ENCODE results near the gene GPRC5B. TPM values are rescaled to one million over a fixed set of nuclear protein-coding genes. Genes with fewer than 3 reads are reported as not detected.

Gene GPRC5B
- total RNA-seq, 1 experiment from 2014 or later = 62.0 TPM

GRCh38 chr16:19868421-19868820 lies 16.2 kb downstream of the GPRC5B start:
- CTCF ChIA-PET = no interaction called here
- POLR2A ChIA-PET (ENCODE audit: unreplicated experiment) = no interaction called here

GRCh38 chr16:19864566-19864965 lies 20.1 kb downstream of the GPRC5B start:
- H3K4me1 ChIP-seq (replicated peaks; ENCODE audit: insufficient read depth) = no peaks in the 10 kb centered on the region
- no peak for TF ChIP-seq CTCF (conservative IDR thresholded peaks at IDR 0.05)
- no peak for TF ChIP-seq EZH2 (IDR thresholded peaks at IDR 0.05; ENCODE audit: low read depth)
- no peak overlapping the region for H2AFZ ChIP-seq
- H3K27me3 ChIP-seq (ENCODE audit: insufficient read depth, low read depth) = no peaks in the 10 kb centered on the region
- ChIA-PET POLR2A (ENCODE audit: unreplicated experiment) (no interaction called here), CTCF (interaction anchor here (0.7 kb wide), 1 partner anchor 166 kb away, joined by 4 read pairs; no protein-coding TSS in a partner anchor)
- H3K79me2 ChIP-seq (ENCODE audit: low read depth) = 0 out of 2 replicates have a peak, but pooled peaks cover 3% of the 10 kb centered on the region
- H3K4me3 ChIP-seq = no peak overlapping the region
- no peaks in the 10 kb centered on the region for H4K20me1 ChIP-seq (ENCODE audit: insufficient read depth)
- H3K36me3 ChIP-seq (ENCODE audit: low read depth) = no peaks in the 10 kb centered on the region; the same call in 1 of the 2 replicates
- H3K9me2 ChIP-seq (ENCODE audit: insufficient read depth) = no peaks in the 10 kb centered on the region
- H3K27ac ChIP-seq = no peak overlapping the region
- H3F3A ChIP-seq (ENCODE audit: insufficient read depth, low read depth) = no peaks in the 10 kb centered on the region; the same call in 1 of the 2 replicates
- BruUV-seq (replicated peaks) = no TSS peak
- intact Hi-C loops (cut with micrococcal nuclease; ENCODE audit: unreplicated experiment) = no loop called here
- H3K9me3 ChIP-seq (ENCODE audit: insufficient read depth, low read depth) = no peaks in the 10 kb centered on the region
- no peak for DNase-seq
- H3K4me2 ChIP-seq = no peak overlapping the region

More at GRCh38 chr16:19868421-19868820, 16.2 kb downstream of the GPRC5B start:
- Histone ChIP-seq H3K4me1 (replicated peaks; ENCODE audit: insufficient read depth) (no peaks in the 10 kb centered on the region), H3K9me3 (ENCODE audit: insufficient read depth, low read depth) (no peaks in the 10 kb centered on the region), H3K27ac (no peak overlapping the region), H3K9me2 (ENCODE audit: insufficient read depth) (no peaks in the 10 kb centered on the region), H3K4me2 (no peak overlapping the region), H3K4me3 (no peak overlapping the region), H3K36me3 (ENCODE audit: low read depth) (no peaks in the 10 kb centered on the region; the same call in 1 of the 2 replicates), H2AFZ (no peak overlapping the region), H4K20me1 (ENCODE audit: insufficient read depth) (no peaks in the 10 kb centered on the region), H3K79me2 (ENCODE audit: low read depth) (0 out of 2 replicates have a peak, but pooled peaks cover 3% of the 10 kb centered on the region), H3K27me3 (ENCODE audit: insufficient read depth, low read depth) (no peaks in the 10 kb centered on the region), H3F3A (ENCODE audit: insufficient read depth, low read depth) (no peaks in the 10 kb centered on the region; the same call in 1 of the 2 replicates)
- intact Hi-C loops (cut with micrococcal nuclease; ENCODE audit: unreplicated experiment) = no loop called here
- no peak for DNase-seq
- BruUV-seq (replicated peaks) = no TSS peak
- TF ChIP-seq EZH2 (IDR thresholded peaks at IDR 0.05; ENCODE audit: low read depth) (no peak), CTCF (conservative IDR thresholded peaks at IDR 0.05) (no peak)

GRCh38 chr16:19863990-19864389 lies 20.7 kb downstream of the GPRC5B start:
- Histone ChIP-seq H4K20me1 (ENCODE audit: insufficient read depth) (no peaks in the 10 kb centered on the region), H3K9me2 (ENCODE audit: insufficient read depth) (no peaks in the 10 kb centered on the region), H3K4me2 (no peak overlapping the region), H2AFZ (no peak overlapping the region), H3K27ac (no peak overlapping the region), H3F3A (ENCODE audit: insufficient read depth, low read depth) (no peaks in the 10 kb centered on the region; the same call in 1 of the 2 replicates), H3K27me3 (ENCODE audit: insufficient read depth, low read depth) (no peaks in the 10 kb centered on the region), H3K4me1 (replicated peaks; ENCODE audit: insufficient read depth) (no peaks in the 10 kb centered on the region), H3K9me3 (ENCODE audit: insufficient read depth, low read depth) (no peaks in the 10 kb centered on the region), H3K79me2 (ENCODE audit: low read depth) (0 out of 2 replicates have a peak, but pooled peaks cover 3% of the 10 kb centered on the region), H3K36me3 (ENCODE audit: low read depth) (no peaks in the 10 kb centered on the region; the same call in 1 of the 2 replicates), H3K4me3 (no peak overlapping the region)
- ChIA-PET POLR2A (ENCODE audit: unreplicated experiment) (no interaction called here), CTCF (no interaction called here)
- TF ChIP-seq EZH2 (IDR thresholded peaks at IDR 0.05; ENCODE audit: low read depth) = no peak
- TF ChIP-seq CTCF (conservative IDR thresholded peaks at IDR 0.05) = no peak
- BruUV-seq (replicated peaks) = no TSS peak
- DNase-seq = no peak
- intact Hi-C loops (cut with micrococcal nuclease; ENCODE audit: unreplicated experiment) = no loop called here

Measured in PC-9 (cell line).